Thyroid gland (tissue), 4 donors: ENCODE results near the gene HOTAIR.

Experiments
- CTCF ChIP-seq, 6 experiments: fragments of 200-600 bp in 3 of 6; fragments of 450-650 bp in 3 of 6; sonication (generic) in 3 of 6; IDR thresholded peaks; one replicate each; pipeline ENCODE4 v1.5.1; 2016 to 2019; ENCODE audit warnings: antibody characterized with exemption in 6 of 6, mild to moderate bottlenecking in 2 of 6, inconsistent platforms in 1 of 6, moderate library complexity in 1 of 6
- POLR2A ChIP-seq, 2 donors: fragments of 450-650 bp; IDR thresholded peaks; one replicate each; pipeline ENCODE4 v1.6.1; 2017; ENCODE audit warnings: antibody characterized with exemption in 2 of 2, mild to moderate bottlenecking in 2 of 2, moderate library complexity in 1 of 2

GRCh38 chr12:54007538-54008259 lies 32.9 kb upstream of the HOTAIR start:
- TF ChIP-seq CTCF (IDR thresholded peaks at IDR 0.05) (no peak), POLR2A (IDR thresholded peaks at IDR 0.05) (no peak)
